HepG2 (cell line): ENCODE results near the gene NXN. TPM values are rescaled to one million over a fixed set of nuclear protein-coding genes. Genes with fewer than 3 reads are reported as not detected.
A peak's percentile ranks its signal among the peaks of the same experiment; 100 is the strongest.

Source experiments
- AKAP8 ChIP-seq: sonication (generic); formaldehyde crosslinking; IDR thresholded peaks from 2 replicates; pipeline ENCODE4 v1.5.1; 2020; ENCODE audit warnings: mild to moderate bottlenecking, missing genetic modification reagents
- ATM ChIP-seq: fragments of 450-650 bp; IDR thresholded peaks from 2 replicates; pipeline ENCODE4 v1.7.1; 2017; ENCODE audit warnings: mild to moderate bottlenecking, borderline replicate concordance
- CBFB ChIP-seq: sonication (generic); formaldehyde crosslinking; IDR thresholded peaks from 2 replicates; pipeline ENCODE4 v1.4.0; 2020; ENCODE audit warnings: missing genetic modification reagents
- CENPBD1 ChIP-seq: sonication (generic); formaldehyde crosslinking; IDR thresholded peaks from 2 replicates; pipeline ENCODE4 v1.8.0; 2022; ENCODE audit warnings: missing genetic modification reagents, low read depth, mild to moderate bottlenecking, borderline replicate concordance
- ELF3 ChIP-seq: IDR thresholded peaks from 2 replicates; pipeline ENCODE4 v1.6.1; 2016; ENCODE audit warnings: missing genetic modification reagents, missing compliant biosample characterization
- ETV6 ChIP-seq: sonication (generic); formaldehyde crosslinking; conservative IDR thresholded peaks from 2 replicates; pipeline ENCODE4 v1.4.0; 2020; ENCODE audit warnings: missing genetic modification reagents
- HCFC1 ChIP-seq: fragments of 150-350 bp; IDR thresholded peaks from 2 replicates; pipeline ENCODE4 v1.6.1; 2014; ENCODE audit warnings: low read depth, low read length
- ISL2 ChIP-seq: sonication (generic); formaldehyde crosslinking; IDR thresholded peaks from 2 replicates; pipeline ENCODE4 v1.5.0; 2020; ENCODE audit warnings: missing genetic modification reagents
- MTA3 ChIP-seq: sonication (generic); formaldehyde crosslinking; IDR thresholded peaks from 2 replicates; pipeline ENCODE4 v1.4.0; 2020; ENCODE audit warnings: missing genetic modification reagents
- NKX3-1 ChIP-seq: sonication (generic); formaldehyde crosslinking; IDR thresholded peaks from 2 replicates; pipeline ENCODE4 v1.5.0; 2020; ENCODE audit warnings: missing genetic modification reagents
- POLR2AphosphoS2 ChIP-seq: IDR thresholded peaks from 2 replicates; pipeline ENCODE4 v1.6.1; 2011; ENCODE audit warnings: low read depth, low read length, improper control_type of control experiment
- PRPF4 ChIP-seq: fragments of 200-400 bp; formaldehyde crosslinking; IDR thresholded peaks from 2 replicates; pipeline ENCODE4 v1.6.1; 2016; ENCODE audit warnings: low read length, low read depth; ENCODE audit not compliant: poor library complexity, severe bottlenecking
- RELA ChIP-seq: sonication (generic); formaldehyde crosslinking; IDR thresholded peaks from 2 replicates; pipeline ENCODE4 v1.4.0; 2020; ENCODE audit warnings: missing genetic modification reagents
- SALL2 ChIP-seq: sonication (generic); formaldehyde crosslinking; IDR thresholded peaks from 2 replicates; pipeline ENCODE4 v1.8.1; 2023; ENCODE audit warnings: mild to moderate bottlenecking, missing genetic modification reagents, inconsistent platforms
- SUZ12 ChIP-seq: fragments of 150-350 bp; IDR thresholded peaks from 2 replicates; pipeline ENCODE4 v1.6.1; 2014; ENCODE audit warnings: low read depth, low read length
- TBX3 ChIP-seq: fragments of 450-650 bp; IDR thresholded peaks from 2 replicates; pipeline ENCODE4 v1.6.1; 2017; ENCODE audit warnings: antibody characterized with exemption, mild to moderate bottlenecking, inconsistent platforms, borderline replicate concordance
- ZNF224 ChIP-seq: sonication (generic); formaldehyde crosslinking; IDR thresholded peaks from 2 replicates; pipeline ENCODE4 v1.5.0; 2020; ENCODE audit warnings: mild to moderate bottlenecking, missing genetic modification reagents
- ZNF225 ChIP-seq: sonication (generic); formaldehyde crosslinking; IDR thresholded peaks from 2 replicates; pipeline ENCODE4 v1.4.0; 2020; ENCODE audit warnings: mild to moderate bottlenecking, missing genetic modification reagents
- ZNF33A ChIP-seq: sonication (generic); formaldehyde crosslinking; IDR thresholded peaks from 2 replicates; pipeline ENCODE4 v1.5.1; 2020; ENCODE audit warnings: missing genetic modification reagents, mild to moderate bottlenecking, moderate library complexity, borderline replicate concordance
- ZNF556 ChIP-seq: sonication (generic); formaldehyde crosslinking; IDR thresholded peaks from 2 replicates; pipeline ENCODE4 v1.4.0; 2020; ENCODE audit warnings: mild to moderate bottlenecking, missing genetic modification reagents, borderline replicate concordance
- ZNF737 ChIP-seq: sonication (generic); formaldehyde crosslinking; IDR thresholded peaks from 2 replicates; pipeline ENCODE4 v1.5.0; 2020; ENCODE audit warnings: missing genetic modification reagents, mild to moderate bottlenecking, borderline replicate concordance
- ZNF770 ChIP-seq: sonication (generic); formaldehyde crosslinking; IDR thresholded peaks from 2 replicates; pipeline ENCODE4 v1.5.0; 2020; ENCODE audit warnings: mild to moderate bottlenecking, missing genetic modification reagents
- ZNF775 ChIP-seq: sonication (generic); formaldehyde crosslinking; IDR thresholded peaks from 2 replicates; pipeline ENCODE4 v1.4.0; 2020; ENCODE audit warnings: missing genetic modification reagents, mild to moderate bottlenecking, moderate library complexity, borderline replicate concordance
- ZSCAN30 ChIP-seq: sonication (generic); formaldehyde crosslinking; IDR thresholded peaks from 2 replicates; pipeline ENCODE4 v1.5.0; 2020; ENCODE audit warnings: mild to moderate bottlenecking, missing genetic modification reagents
- polyA plus RNA-seq, 8 experiments: library from polyadenylated mRNA; depleted of rRNA in 3 of 8; stranded (reverse) in 7 of 8; unstranded in 1 of 8; fragments of >200 nt; fragmentation: Illumina TruSeq in 4 of 8; extraction: Trizol in 4 of 8; gene quantifications; 2 replicates each; pipeline versions ENCODE4 v1.2.1 to v1.2.3, GENCODE V29; 2011 to 2016; ENCODE audit warnings: low read depth in 4 of 8, missing spikeins in 1 of 8, mixed read lengths in 1 of 8; ENCODE audit not compliant: insufficient read depth in 1 of 8
- total RNA-seq, 5 experiments: library from RNA; depleted of rRNA; stranded (reverse); fragments of >200 nt; fragmentation: Illumina TruSeq; extraction: Trizol; gene quantifications; 2 replicates each; pipeline ENCODE4 v1.2.3, GENCODE V29; 2016; ENCODE audit warnings: low read depth in 1 of 5
- TF ChIP-seq, protein P1 (sequence below): sonication (generic); formaldehyde crosslinking; conservative IDR thresholded peaks from 2 replicates; pipeline ENCODE4 v1.8.0; 2022; ENCODE audit warnings: missing genetic modification reagents
- TF ChIP-seq, protein P2 (sequence below): sonication (generic); formaldehyde crosslinking; IDR thresholded peaks from 2 replicates; pipeline ENCODE4 v1.4.0; 2020; ENCODE audit warnings: missing genetic modification reagents

NXN gene
- total and polyA plus RNA-seq, 2 of the 13 experiments (the other 11 are each of a cell fraction or from before 2014, with no cell fraction given): 22.2 to 24.3 TPM

DNA sequence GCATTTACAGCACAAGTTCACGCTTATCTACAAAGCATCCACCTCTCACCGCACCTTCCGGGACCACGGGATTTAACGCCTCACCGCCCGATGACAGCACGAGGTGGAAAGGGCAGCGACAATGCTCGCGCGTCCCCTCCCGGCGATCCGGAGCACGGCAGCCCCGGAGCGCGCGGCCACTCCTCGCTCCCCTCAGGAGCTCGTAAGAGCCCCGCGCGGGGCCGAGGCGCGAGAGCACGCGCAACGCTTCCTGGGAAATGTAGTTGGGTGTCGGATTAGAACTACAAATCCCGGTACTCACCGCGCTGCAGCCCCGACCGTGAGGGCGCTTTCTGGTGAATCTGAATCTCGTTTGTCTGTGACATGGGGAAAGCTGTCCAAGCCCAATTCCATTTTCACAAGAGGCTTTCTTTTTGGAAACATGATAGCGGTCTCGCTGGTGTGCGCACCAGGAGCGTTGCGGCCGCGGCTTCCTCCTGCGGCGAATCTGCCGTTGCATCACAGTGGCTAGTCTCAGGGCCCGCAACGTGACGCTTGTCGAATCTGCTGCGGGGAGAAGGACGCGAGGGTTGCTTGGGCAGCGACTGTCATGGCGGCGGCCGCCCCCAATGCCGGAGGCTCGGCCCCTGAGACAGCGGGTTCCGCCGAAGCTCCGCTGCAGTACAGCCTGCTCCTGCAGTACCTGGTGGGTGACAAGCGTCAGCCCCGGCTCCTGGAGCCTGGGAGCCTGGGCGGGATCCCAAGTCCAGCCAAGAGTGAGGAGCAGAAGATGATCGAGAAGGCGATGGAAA, 17.2 kb upstream of the NXN start, which contains the start of gene TIMM22 (continued):
- TF ChIP-seq SUZ12 (peak; percentile 61), NKX3-1 (CRISPR knock-in tag) (peak; percentile 80), MTA3 (CRISPR knock-in tag) (0 out of 2 replicates have a peak, but pooled peaks have one; percentile 15), CENPBD1 (CRISPR knock-in tag) (no peak; the same call in 1 of the 2 replicates), ATM (no peak), TBX3 (peak; percentile 40; the same call in 1 of the 2 replicates), POLR2AphosphoS2 (no peak), ZNF770 (CRISPR knock-in tag) (peak; percentile 59), AKAP8 (0 out of 2 replicates have a peak, but pooled peaks have one; percentile 78), ZNF225 (CRISPR knock-in tag) (0 out of 2 replicates have a peak, but pooled peaks have one; percentile 19), ZNF775 (CRISPR knock-in tag) (peak; percentile 19; the same call in 1 of the 2 replicates), HCFC1 (peak; percentile 84), ZNF33A (CRISPR knock-in tag) (peak; percentile 66; the same call in 1 of the 2 replicates), RELA (no peak), CBFB (CRISPR knock-in tag) (peak; percentile 84), PRPF4 (no peak), ELF3 (CRISPR knock-in tag) (peak; percentile 63), ZNF556 (CRISPR knock-in tag) (peak; percentile 83; the same call in 1 of the 2 replicates), ZNF224 (CRISPR knock-in tag) (peak; percentile 92), ETV6 (CRISPR knock-in tag) (peak; percentile 83), ZSCAN30 (CRISPR knock-in tag) (0 out of 2 replicates have a peak, but pooled peaks have one; percentile 41), ZNF737 (CRISPR knock-in tag) (no peak), ISL2 (CRISPR knock-in tag) (peak; percentile 56), SALL2 (CRISPR knock-in tag) (peak; percentile 94; the same call in 1 of the 2 replicates)
- TF ChIP-seq, protein P1, sequence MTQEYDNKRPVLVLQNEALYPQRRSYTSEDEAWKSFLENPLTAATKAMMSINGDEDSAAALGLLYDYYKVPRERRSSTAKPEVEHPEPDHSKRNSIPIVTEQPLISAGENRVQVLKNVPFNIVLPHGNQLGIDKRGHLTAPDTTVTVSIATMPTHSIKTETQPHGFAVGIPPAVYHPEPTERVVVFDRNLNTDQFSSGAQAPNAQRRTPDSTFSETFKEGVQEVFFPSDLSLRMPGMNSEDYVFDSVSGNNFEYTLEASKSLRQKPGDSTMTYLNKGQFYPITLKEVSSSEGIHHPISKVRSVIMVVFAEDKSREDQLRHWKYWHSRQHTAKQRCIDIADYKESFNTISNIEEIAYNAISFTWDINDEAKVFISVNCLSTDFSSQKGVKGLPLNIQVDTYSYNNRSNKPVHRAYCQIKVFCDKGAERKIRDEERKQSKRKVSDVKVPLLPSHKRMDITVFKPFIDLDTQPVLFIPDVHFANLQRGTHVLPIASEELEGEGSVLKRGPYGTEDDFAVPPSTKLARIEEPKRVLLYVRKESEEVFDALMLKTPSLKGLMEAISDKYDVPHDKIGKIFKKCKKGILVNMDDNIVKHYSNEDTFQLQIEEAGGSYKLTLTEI: no peak
- TF ChIP-seq, protein P2, sequence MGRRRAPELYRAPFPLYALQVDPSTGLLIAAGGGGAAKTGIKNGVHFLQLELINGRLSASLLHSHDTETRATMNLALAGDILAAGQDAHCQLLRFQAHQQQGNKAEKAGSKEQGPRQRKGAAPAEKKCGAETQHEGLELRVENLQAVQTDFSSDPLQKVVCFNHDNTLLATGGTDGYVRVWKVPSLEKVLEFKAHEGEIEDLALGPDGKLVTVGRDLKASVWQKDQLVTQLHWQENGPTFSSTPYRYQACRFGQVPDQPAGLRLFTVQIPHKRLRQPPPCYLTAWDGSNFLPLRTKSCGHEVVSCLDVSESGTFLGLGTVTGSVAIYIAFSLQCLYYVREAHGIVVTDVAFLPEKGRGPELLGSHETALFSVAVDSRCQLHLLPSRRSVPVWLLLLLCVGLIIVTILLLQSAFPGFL (CRISPR knock-in tag): no peak
